H1 (cell line): Measurements from ENCODE around the gene PTTG1IP. TPM values are rescaled to one million over a fixed set of nuclear protein-coding genes. Genes with fewer than 3 reads are reported as not detected.

Experiments used
- BCL11A ChIP-seq, 2 experiments: IDR thresholded peaks; one replicate each; pipeline ENCODE4 v1.6.1; 2011; ENCODE audit warnings: low read depth in 2 of 2, low read length in 2 of 2, mild to moderate bottlenecking in 2 of 2
- CBX8 ChIP-seq: fragments of 300-800, 300-1000 bp; sonication (generic); IDR thresholded peaks from 2 replicates; pipeline ENCODE4 v1.7.1; 2016; ENCODE audit warnings: low read depth, low read length, borderline replicate concordance
- CHD2 ChIP-seq: IDR thresholded peaks from 2 replicates; pipeline ENCODE4 v1.6.1; 2012; ENCODE audit warnings: low read length, improper control_type of control experiment
- EP300 ChIP-seq, 2 experiments: IDR thresholded peaks; 1 replicate in 1 of 2; 2 replicates in 1 of 2; pipeline ENCODE4 v1.6.1; 2011 to 2012; ENCODE audit warnings: low read depth in 2 of 2, low read length in 2 of 2, mild to moderate bottlenecking in 2 of 2, borderline replicate concordance in 1 of 2, inconsistent platforms in 1 of 2, moderate library complexity in 1 of 2
- FOSL1 ChIP-seq: IDR thresholded peaks from 2 replicates; pipeline ENCODE4 v1.6.1; 2011; ENCODE audit warnings: mild to moderate bottlenecking, low read depth, low read length, moderate library complexity; ENCODE audit not compliant: insufficient read depth
- HDAC2 ChIP-seq, 2 experiments: fragments of 300-600 bp in 1 of 2; sonication (generic) in 1 of 2; IDR thresholded peaks; 2 replicates each; pipeline ENCODE4 v1.6.1; 2011 to 2012; ENCODE audit warnings: low read depth in 2 of 2, low read length in 2 of 2, mild to moderate bottlenecking in 2 of 2, moderate library complexity in 2 of 2, borderline replicate concordance in 1 of 2, inconsistent platforms in 1 of 2
- JUND ChIP-seq: IDR thresholded peaks from 2 replicates; pipeline ENCODE4 v1.6.1; 2011; ENCODE audit warnings: mild to moderate bottlenecking, improper control_type of control experiment, low read length
- SP1 ChIP-seq: IDR thresholded peaks from 2 replicates; pipeline ENCODE4 v1.6.1; 2011; ENCODE audit warnings: low read depth, low read length
- polyA plus RNA-seq, 7 experiments: library from polyadenylated mRNA; depleted of rRNA in 3 of 7; stranded (reverse) in 5 of 7; unstranded in 2 of 7; fragments of >200 nt in 5 of 7; fragments of 200-250 nt in 2 of 7; gene quantifications; 1 replicate in 5 of 7; 2 replicates in 1 of 7; 4 replicates in 1 of 7; pipeline versions ENCODE4 v1.2.1 to v1.2.3, GENCODE V29; 2011 to 2013; ENCODE audit warnings: missing spikeins in 2 of 7, mixed read lengths in 2 of 7
- total RNA-seq: library from RNA; stranded (reverse); fragmentation: NEBNext Ultra II Directional; extraction: Animal tissue kit (Norgen Biotek cat#: 25700); gene quantifications from 2 replicates; pipeline ENCODE4 v1.2.1, GENCODE V29; 2021
- TF ChIP-seq, protein P1 (sequence below): fragments of 300-600 bp; sonication (generic); IDR thresholded peaks from 2 replicates; pipeline ENCODE4 v1.7.1; 2012; ENCODE audit warnings: low read length, moderate library complexity, mild to moderate bottlenecking, inconsistent platforms; ENCODE audit not compliant: insufficient replicate concordance
- TF ChIP-seq, protein P2 (sequence below): IDR thresholded peaks from 2 replicates; pipeline ENCODE4 v1.6.1; 2011; ENCODE audit warnings: low read depth, mild to moderate bottlenecking, low read length; ENCODE audit not compliant: insufficient read depth

The PTTG1IP gene
- total and polyA plus RNA-seq, 2 of the 8 experiments (the other 6 are each of a cell fraction or from before 2014, with no cell fraction given), result 90.8 to 130 TPM

DNA sequence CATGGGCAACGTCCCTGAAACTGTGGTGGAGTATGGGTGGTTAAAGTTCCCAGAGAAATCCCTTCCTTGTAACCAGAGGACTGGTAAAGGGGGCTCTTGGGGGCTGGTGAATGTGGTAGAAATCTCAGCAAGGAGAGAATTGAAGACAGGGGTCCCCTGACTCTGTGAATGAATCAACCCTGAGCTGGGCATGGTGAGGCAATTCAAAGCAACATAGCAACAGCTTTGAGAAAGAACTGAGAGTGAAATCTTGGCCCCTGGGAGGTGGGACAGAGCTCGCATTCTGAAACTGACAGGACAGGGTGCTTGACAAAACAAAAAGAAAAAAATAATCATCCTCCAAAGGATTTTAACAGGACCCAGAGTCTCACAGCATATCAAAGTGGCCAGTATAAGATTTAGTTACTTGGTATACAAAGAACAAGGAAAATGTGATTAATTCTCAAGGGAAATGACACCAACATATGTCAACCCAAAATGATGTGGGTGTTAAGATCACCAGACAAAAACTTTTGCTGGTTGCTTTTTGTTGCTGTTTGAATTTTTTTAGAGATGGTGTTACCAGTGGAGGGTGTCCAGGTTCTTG is 43.9 kb downstream of the PTTG1IP start (continued):
- TF ChIP-seq, protein P1, sequence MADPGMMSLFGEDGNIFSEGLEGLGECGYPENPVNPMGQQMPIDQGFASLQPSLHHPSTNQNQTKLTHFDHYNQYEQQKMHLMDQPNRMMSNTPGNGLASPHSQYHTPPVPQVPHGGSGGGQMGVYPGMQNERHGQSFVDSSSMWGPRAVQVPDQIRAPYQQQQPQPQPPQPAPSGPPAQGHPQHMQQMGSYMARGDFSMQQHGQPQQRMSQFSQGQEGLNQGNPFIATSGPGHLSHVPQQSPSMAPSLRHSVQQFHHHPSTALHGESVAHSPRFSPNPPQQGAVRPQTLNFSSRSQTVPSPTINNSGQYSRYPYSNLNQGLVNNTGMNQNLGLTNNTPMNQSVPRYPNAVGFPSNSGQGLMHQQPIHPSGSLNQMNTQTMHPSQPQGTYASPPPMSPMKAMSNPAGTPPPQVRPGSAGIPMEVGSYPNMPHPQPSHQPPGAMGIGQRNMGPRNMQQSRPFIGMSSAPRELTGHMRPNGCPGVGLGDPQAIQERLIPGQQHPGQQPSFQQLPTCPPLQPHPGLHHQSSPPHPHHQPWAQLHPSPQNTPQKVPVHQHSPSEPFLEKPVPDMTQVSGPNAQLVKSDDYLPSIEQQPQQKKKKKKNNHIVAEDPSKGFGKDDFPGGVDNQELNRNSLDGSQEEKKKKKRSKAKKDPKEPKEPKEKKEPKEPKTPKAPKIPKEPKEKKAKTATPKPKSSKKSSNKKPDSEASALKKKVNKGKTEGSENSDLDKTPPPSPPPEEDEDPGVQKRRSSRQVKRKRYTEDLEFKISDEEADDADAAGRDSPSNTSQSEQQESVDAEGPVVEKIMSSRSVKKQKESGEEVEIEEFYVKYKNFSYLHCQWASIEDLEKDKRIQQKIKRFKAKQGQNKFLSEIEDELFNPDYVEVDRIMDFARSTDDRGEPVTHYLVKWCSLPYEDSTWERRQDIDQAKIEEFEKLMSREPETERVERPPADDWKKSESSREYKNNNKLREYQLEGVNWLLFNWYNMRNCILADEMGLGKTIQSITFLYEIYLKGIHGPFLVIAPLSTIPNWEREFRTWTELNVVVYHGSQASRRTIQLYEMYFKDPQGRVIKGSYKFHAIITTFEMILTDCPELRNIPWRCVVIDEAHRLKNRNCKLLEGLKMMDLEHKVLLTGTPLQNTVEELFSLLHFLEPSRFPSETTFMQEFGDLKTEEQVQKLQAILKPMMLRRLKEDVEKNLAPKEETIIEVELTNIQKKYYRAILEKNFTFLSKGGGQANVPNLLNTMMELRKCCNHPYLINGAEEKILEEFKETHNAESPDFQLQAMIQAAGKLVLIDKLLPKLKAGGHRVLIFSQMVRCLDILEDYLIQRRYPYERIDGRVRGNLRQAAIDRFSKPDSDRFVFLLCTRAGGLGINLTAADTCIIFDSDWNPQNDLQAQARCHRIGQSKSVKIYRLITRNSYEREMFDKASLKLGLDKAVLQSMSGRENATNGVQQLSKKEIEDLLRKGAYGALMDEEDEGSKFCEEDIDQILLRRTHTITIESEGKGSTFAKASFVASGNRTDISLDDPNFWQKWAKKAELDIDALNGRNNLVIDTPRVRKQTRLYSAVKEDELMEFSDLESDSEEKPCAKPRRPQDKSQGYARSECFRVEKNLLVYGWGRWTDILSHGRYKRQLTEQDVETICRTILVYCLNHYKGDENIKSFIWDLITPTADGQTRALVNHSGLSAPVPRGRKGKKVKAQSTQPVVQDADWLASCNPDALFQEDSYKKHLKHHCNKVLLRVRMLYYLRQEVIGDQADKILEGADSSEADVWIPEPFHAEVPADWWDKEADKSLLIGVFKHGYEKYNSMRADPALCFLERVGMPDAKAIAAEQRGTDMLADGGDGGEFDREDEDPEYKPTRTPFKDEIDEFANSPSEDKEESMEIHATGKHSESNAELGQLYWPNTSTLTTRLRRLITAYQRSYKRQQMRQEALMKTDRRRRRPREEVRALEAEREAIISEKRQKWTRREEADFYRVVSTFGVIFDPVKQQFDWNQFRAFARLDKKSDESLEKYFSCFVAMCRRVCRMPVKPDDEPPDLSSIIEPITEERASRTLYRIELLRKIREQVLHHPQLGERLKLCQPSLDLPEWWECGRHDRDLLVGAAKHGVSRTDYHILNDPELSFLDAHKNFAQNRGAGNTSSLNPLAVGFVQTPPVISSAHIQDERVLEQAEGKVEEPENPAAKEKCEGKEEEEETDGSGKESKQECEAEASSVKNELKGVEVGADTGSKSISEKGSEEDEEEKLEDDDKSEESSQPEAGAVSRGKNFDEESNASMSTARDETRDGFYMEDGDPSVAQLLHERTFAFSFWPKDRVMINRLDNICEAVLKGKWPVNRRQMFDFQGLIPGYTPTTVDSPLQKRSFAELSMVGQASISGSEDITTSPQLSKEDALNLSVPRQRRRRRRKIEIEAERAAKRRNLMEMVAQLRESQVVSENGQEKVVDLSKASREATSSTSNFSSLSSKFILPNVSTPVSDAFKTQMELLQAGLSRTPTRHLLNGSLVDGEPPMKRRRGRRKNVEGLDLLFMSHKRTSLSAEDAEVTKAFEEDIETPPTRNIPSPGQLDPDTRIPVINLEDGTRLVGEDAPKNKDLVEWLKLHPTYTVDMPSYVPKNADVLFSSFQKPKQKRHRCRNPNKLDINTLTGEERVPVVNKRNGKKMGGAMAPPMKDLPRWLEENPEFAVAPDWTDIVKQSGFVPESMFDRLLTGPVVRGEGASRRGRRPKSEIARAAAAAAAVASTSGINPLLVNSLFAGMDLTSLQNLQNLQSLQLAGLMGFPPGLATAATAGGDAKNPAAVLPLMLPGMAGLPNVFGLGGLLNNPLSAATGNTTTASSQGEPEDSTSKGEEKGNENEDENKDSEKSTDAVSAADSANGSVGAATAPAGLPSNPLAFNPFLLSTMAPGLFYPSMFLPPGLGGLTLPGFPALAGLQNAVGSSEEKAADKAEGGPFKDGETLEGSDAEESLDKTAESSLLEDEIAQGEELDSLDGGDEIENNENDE, result no peak
- TF ChIP-seq, protein P2, sequence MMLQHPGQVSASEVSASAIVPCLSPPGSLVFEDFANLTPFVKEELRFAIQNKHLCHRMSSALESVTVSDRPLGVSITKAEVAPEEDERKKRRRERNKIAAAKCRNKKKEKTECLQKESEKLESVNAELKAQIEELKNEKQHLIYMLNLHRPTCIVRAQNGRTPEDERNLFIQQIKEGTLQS, result no peak
- no peak for TF ChIP-seq CBX8
- no peak for TF ChIP-seq EP300 (IDR thresholded peaks at IDR 0.05; ENCODE audit: borderline replicate concordance in 1 of 2, low read depth in 2 of 2, low read length in 2 of 2)
- no peak for TF ChIP-seq JUND
- no peak for TF ChIP-seq SP1
- no peak for TF ChIP-seq CHD2
- TF ChIP-seq HDAC2 (IDR thresholded peaks at IDR 0.05; ENCODE audit: borderline replicate concordance in 1 of 2, low read depth in 2 of 2, low read length in 2 of 2), result no peak
- no peak for TF ChIP-seq FOSL1
- TF ChIP-seq BCL11A (IDR thresholded peaks at IDR 0.05; ENCODE audit: low read depth in 2 of 2, low read length in 2 of 2), result no peak
